ENCODE measurements around the gene MICAL3. TPM values are rescaled to one million over a fixed set of nuclear protein-coding genes. Genes with fewer than 3 reads are reported as not detected.
A peak's percentile ranks its signal among the peaks of the same experiment; 100 is the strongest.

The MICAL3 gene
- total and polyA plus RNA-seq, 2 experiments from 2014 or later: 6.1 to 25.1 TPM

DNA sequence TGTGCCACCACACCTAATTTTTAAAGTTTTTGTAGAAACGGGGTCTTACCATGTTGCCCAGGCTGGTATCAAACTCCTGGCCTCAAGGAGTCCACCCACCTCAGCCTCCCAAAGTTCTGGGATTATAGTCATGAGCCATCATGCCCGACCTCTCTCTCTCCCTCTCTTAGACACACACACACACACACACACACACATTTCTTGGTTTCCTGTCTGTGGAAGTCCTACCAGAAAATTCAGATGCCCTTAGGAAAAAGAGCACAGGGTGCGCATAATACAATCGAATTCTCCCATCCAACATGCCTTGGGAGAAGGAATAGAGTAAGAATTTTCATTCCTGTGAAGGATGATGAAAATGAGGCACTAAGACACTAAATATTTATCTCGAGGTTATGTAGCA, 10.4 kb downstream of the MICAL3 start:
- Histone ChIP-seq H3K9ac (no peak overlapping the region), H3K4me2 (ENCODE audit: unreplicated experiment) (no peak overlapping the region), H3K4me3 (no peak overlapping the region), H3K27ac (no peak overlapping the region), H3K9me3 (ENCODE audit: low read depth) (no peaks in the 10 kb centered on the region), H3K79me2 (ENCODE audit: insufficient read depth) (no peaks in the 10 kb centered on the region), H3K4me1 (ENCODE audit: insufficient read depth) (peaks cover 7% of the 10 kb centered on the region; the same call in 1 of the 2 replicates), H2AFZ (no peak overlapping the region), H3K27me3 (replicated peaks; ENCODE audit: insufficient read depth) (no peaks in the 10 kb centered on the region), H4K20me1 (ENCODE audit: insufficient read depth) (no peaks in the 10 kb centered on the region), H3K9me2 (ENCODE audit: insufficient read depth) (no peaks in the 10 kb centered on the region), H3K36me3 (ENCODE audit: low read depth) (no peaks in the 10 kb centered on the region), H3F3A (ENCODE audit: insufficient read depth) (no peaks in the 10 kb centered on the region)
- DNase-seq: no peak
- TF ChIP-seq EZH2 (IDR thresholded peaks at IDR 0.05; ENCODE audit: insufficient read depth, poor library complexity, severe bottlenecking): no peak
- TF ChIP-seq EZH2phosphoT487 (IDR thresholded peaks at IDR 0.05; ENCODE audit: insufficient read depth, low read depth): no peak
- WGBS, 2 experiments (ENCODE audit: low coverage in 1 of 2, low lambda C conversion rate in 2 of 2, missing lambda C conversion rate in 2 of 2): 56 to 62% methylated on average over 5 of the region's 5 CpGs
- in situ Hi-C loops (cut with MboI): no loop called here

DNA sequence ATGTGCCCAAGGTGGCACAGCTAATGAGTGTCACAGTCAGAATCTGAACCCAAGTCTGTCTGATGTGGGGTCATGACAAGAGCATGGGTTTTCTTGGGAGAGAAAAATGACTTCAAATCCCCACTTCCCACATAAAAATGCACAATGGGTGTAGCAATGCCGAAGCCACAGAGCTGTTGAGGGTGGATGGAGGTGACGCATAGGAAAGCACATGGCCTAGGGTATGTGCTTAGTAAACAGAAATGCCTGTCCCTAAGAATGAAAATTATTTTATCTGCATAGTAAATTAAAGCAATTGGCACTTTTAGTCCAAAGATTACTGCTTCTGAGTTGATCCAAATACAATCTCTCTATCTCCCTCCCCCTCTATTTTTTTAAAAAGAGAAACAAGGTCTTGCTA, 10.9 kb downstream of the MICAL3 start:
- H4K20me1 ChIP-seq (ENCODE audit: insufficient read depth): no peaks in the 10 kb centered on the region
- H3K27me3 ChIP-seq (replicated peaks; ENCODE audit: insufficient read depth): no peaks in the 10 kb centered on the region
- no peaks in the 10 kb centered on the region for H3F3A ChIP-seq (ENCODE audit: insufficient read depth)
- 79 to 96% methylated on average over 2 of the region's 2 CpGs for WGBS, 2 experiments (ENCODE audit: low coverage in 1 of 2, low lambda C conversion rate in 2 of 2, missing lambda C conversion rate in 2 of 2)
- H3K4me1 ChIP-seq (ENCODE audit: insufficient read depth): peaks cover 7% of the 10 kb centered on the region; the same call in 1 of the 2 replicates
- no peaks in the 10 kb centered on the region for H3K9me2 ChIP-seq (ENCODE audit: insufficient read depth)
- H3K79me2 ChIP-seq (ENCODE audit: insufficient read depth): no peaks in the 10 kb centered on the region
- no peak overlapping the region for H2AFZ ChIP-seq
- DNase-seq: no peak
- no peaks in the 10 kb centered on the region for H3K9me3 ChIP-seq (ENCODE audit: low read depth)
- in situ Hi-C loops (cut with MboI): no loop called here
- no peak overlapping the region for H3K4me2 ChIP-seq (ENCODE audit: unreplicated experiment)
- TF ChIP-seq EZH2phosphoT487 (IDR thresholded peaks at IDR 0.05; ENCODE audit: insufficient read depth, low read depth): no peak
- no peaks in the 10 kb centered on the region for H3K36me3 ChIP-seq (ENCODE audit: low read depth)
- no peak overlapping the region for H3K4me3 ChIP-seq
- no peak overlapping the region for H3K27ac ChIP-seq
- no peak overlapping the region for H3K9ac ChIP-seq

- Histone ChIP-seq H2AFZ (no peak overlapping the region), H3K4me1 (ENCODE audit: insufficient read depth) (peaks cover 7% of the 10 kb centered on the region; the same call in 1 of the 2 replicates), H3K36me3 (ENCODE audit: low read depth) (no peaks in the 10 kb centered on the region), H3K27ac (no peak overlapping the region), H3K4me2 (ENCODE audit: unreplicated experiment) (no peak overlapping the region), H3K9ac (no peak overlapping the region), H3F3A (ENCODE audit: insufficient read depth) (no peaks in the 10 kb centered on the region), H3K4me3 (no peak overlapping the region), H3K9me3 (ENCODE audit: low read depth) (no peaks in the 10 kb centered on the region), H3K9me2 (ENCODE audit: insufficient read depth) (no peaks in the 10 kb centered on the region), H4K20me1 (ENCODE audit: insufficient read depth) (no peaks in the 10 kb centered on the region), H3K79me2 (ENCODE audit: insufficient read depth) (peaks cover 3% of the 10 kb centered on the region; the same call in 1 of the 2 replicates), H3K27me3 (replicated peaks; ENCODE audit: insufficient read depth) (no peaks in the 10 kb centered on the region)
- in situ Hi-C loops (cut with MboI): no loop called here
- 83 to 90% methylated on average over 5 of the region's 5 CpGs for whole genome bisulfite sequencing, 2 experiments (ENCODE audit: low coverage in 1 of 2, low lambda C conversion rate in 2 of 2, missing lambda C conversion rate in 2 of 2)
- no peak for TF ChIP-seq EZH2phosphoT487 (IDR thresholded peaks at IDR 0.05; ENCODE audit: insufficient read depth, low read depth)
- no peak for TF ChIP-seq EZH2 (IDR thresholded peaks at IDR 0.05; ENCODE audit: insufficient read depth, poor library complexity, severe bottlenecking)
- peak; percentile 50 for DNase-seq
Measured at GRCh38 chr22:18012531-18012930, 11.8 kb downstream of the MICAL3 start.

- no peak overlapping the region for H3K27ac ChIP-seq
- H3K79me2 ChIP-seq (ENCODE audit: insufficient read depth): peaks cover 3% of the 10 kb centered on the region; the same call in 1 of the 2 replicates
- H4K20me1 ChIP-seq (ENCODE audit: insufficient read depth): no peaks in the 10 kb centered on the region
- no peak for DNase-seq
- TF ChIP-seq EZH2phosphoT487 (IDR thresholded peaks at IDR 0.05; ENCODE audit: insufficient read depth, low read depth): no peak
- no peak for TF ChIP-seq EZH2 (IDR thresholded peaks at IDR 0.05; ENCODE audit: insufficient read depth, poor library complexity, severe bottlenecking)
- in situ Hi-C loops (cut with MboI): no loop called here
- no peaks in the 10 kb centered on the region for H3F3A ChIP-seq (ENCODE audit: insufficient read depth)
- no peaks in the 10 kb centered on the region for H3K9me3 ChIP-seq (ENCODE audit: low read depth)
- no peak overlapping the region for H3K9ac ChIP-seq
- no peaks in the 10 kb centered on the region for H3K36me3 ChIP-seq (ENCODE audit: low read depth)
- WGBS, 2 experiments (ENCODE audit: low coverage in 1 of 2, low lambda C conversion rate in 2 of 2, missing lambda C conversion rate in 2 of 2): 83 to 84% methylated on average over 2 of the region's 2 CpGs
- no peaks in the 10 kb centered on the region for H3K27me3 ChIP-seq (replicated peaks; ENCODE audit: insufficient read depth)
- no peak overlapping the region for H3K4me2 ChIP-seq (ENCODE audit: unreplicated experiment)
- H3K4me1 ChIP-seq (ENCODE audit: insufficient read depth): peaks cover 7% of the 10 kb centered on the region; the same call in 1 of the 2 replicates
- no peak overlapping the region for H3K4me3 ChIP-seq
- no peak overlapping the region for H2AFZ ChIP-seq
- H3K9me2 ChIP-seq (ENCODE audit: insufficient read depth): no peaks in the 10 kb centered on the region
Measured at GRCh38 chr22:18010266-18010665, 14.1 kb downstream of the MICAL3 start.

- Histone ChIP-seq H3K4me1 (ENCODE audit: insufficient read depth) (peaks cover 7% of the 10 kb centered on the region; the same call in 1 of the 2 replicates), H4K20me1 (ENCODE audit: insufficient read depth) (no peaks in the 10 kb centered on the region), H3K36me3 (ENCODE audit: low read depth) (no peaks in the 10 kb centered on the region), H2AFZ (no peak overlapping the region), H3F3A (ENCODE audit: insufficient read depth) (no peaks in the 10 kb centered on the region), H3K4me3 (no peak overlapping the region), H3K27ac (no peak overlapping the region), H3K9ac (no peak overlapping the region), H3K4me2 (ENCODE audit: unreplicated experiment) (no peak overlapping the region), H3K9me2 (ENCODE audit: insufficient read depth) (no peaks in the 10 kb centered on the region), H3K79me2 (ENCODE audit: insufficient read depth) (peaks cover 3% of the 10 kb centered on the region; the same call in 1 of the 2 replicates), H3K9me3 (ENCODE audit: low read depth) (no peaks in the 10 kb centered on the region), H3K27me3 (replicated peaks; ENCODE audit: insufficient read depth) (no peaks in the 10 kb centered on the region)
- TF ChIP-seq EZH2 (IDR thresholded peaks at IDR 0.05; ENCODE audit: insufficient read depth, poor library complexity, severe bottlenecking) (no peak), EZH2phosphoT487 (IDR thresholded peaks at IDR 0.05; ENCODE audit: insufficient read depth, low read depth) (no peak)
- DNase-seq: no peak
- in situ Hi-C loops (cut with MboI): no loop called here
- WGBS, 2 experiments (ENCODE audit: low coverage in 1 of 2, low lambda C conversion rate in 2 of 2, missing lambda C conversion rate in 2 of 2): 68 to 76% methylated on average over 4 of the region's 4 CpGs
Measured at GRCh38 chr22:18008136-18008535, 16.2 kb downstream of the MICAL3 start.

All from GM23248 (cell line).